ENCODE measurements around the gene PRKG1.
A peak's percentile ranks its signal among the peaks of the same experiment; 100 is the strongest.

PRKG1 gene

DNA sequence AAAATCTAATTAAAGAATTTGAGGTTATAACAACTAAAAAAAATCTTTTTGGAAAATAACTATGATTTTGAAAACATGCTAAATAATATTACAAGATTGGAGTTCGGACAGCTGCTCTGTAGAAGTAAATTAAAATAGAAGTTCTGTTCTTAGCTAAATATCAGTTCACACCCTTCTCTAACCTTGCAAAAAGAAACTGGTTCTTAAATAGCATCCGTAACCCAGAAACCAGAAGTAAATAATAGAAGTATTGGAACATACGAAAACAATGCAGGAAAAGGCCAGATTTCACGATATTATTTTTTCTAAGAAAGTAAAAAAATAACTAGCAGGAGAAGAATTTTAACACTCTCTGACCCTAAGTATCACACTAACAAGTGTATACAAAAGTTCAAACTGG is 164.7 kb downstream of the PRKG1 start:
- H3K27ac ChIP-seq, result no peak overlapping the region
- TF ChIP-seq ZFX (IDR thresholded peaks at IDR 0.05; ENCODE audit: borderline replicate concordance), result no peak
- TF ChIP-seq, protein P1, sequence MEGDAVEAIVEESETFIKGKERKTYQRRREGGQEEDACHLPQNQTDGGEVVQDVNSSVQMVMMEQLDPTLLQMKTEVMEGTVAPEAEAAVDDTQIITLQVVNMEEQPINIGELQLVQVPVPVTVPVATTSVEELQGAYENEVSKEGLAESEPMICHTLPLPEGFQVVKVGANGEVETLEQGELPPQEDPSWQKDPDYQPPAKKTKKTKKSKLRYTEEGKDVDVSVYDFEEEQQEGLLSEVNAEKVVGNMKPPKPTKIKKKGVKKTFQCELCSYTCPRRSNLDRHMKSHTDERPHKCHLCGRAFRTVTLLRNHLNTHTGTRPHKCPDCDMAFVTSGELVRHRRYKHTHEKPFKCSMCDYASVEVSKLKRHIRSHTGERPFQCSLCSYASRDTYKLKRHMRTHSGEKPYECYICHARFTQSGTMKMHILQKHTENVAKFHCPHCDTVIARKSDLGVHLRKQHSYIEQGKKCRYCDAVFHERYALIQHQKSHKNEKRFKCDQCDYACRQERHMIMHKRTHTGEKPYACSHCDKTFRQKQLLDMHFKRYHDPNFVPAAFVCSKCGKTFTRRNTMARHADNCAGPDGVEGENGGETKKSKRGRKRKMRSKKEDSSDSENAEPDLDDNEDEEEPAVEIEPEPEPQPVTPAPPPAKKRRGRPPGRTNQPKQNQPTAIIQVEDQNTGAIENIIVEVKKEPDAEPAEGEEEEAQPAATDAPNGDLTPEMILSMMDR (IDR thresholded peaks at IDR 0.05), result no peak

DNA sequence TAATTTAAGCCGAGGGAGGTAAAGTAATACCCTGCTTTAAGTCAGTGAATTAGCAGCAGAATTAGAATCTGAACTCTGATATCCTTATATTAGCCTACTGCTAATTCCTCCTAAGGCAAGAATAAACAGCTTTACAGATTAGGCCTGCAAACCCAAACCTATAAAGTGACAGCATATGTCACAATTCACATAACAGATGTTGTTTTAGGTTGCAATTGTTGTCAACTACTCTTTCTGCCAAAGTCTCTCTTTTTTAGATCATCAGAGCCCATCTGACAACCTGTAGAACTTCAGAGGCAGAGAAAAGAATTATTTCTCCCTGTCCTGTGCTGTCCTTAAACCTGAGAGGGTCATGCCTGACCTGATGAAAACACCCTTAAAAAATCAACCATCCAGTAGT is 167.2 kb downstream of the PRKG1 start:
- no peak overlapping the region for H3K27ac ChIP-seq
- TF ChIP-seq ZFX (IDR thresholded peaks at IDR 0.05; ENCODE audit: borderline replicate concordance), result no peak
- TF ChIP-seq, protein P1 (IDR thresholded peaks at IDR 0.05), result no peak

DNA sequence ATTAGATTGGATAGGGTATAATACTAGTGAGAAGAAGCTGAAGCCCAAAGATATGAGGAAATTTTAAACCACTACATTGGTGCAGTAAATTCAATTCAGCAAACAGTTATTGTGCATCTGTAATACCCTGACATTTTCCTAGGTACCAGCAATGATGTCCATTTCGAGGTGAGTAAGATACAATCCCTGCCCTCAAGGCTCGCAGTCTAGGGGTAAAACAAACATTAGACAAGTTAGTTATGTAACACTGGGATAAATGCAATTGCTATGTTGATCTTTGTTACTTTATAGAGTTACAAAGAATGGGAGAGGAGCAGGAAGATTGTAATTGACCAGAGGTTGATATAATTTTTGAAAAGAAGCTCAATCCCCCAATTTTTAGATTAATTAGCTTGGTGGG is 168.1 kb downstream of the PRKG1 start:
- TF ChIP-seq, protein P1 (IDR thresholded peaks at IDR 0.05), result no peak
- TF ChIP-seq ZFX (IDR thresholded peaks at IDR 0.05; ENCODE audit: borderline replicate concordance), result no peak
- H3K27ac ChIP-seq, result no peak overlapping the region

DNA sequence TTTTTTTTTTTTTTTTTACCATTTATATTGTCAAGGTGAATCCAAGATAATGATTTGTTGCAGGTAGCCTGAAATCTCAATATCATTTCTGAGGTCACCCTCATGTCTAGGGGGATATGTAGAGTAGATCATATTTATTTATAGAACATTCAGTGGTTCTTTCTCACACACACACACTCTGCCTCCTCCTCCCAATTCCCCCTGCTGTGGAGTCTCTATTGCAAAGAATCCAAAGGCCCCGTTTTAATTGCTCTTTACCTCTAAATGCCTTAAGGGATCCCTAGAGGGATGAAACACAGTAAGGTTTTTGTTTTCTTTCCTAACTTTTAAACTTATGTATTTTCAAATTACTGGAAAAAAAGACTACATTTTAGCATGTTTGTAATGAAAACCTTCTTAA is 170.0 kb downstream of the PRKG1 start:
- H3K27ac ChIP-seq, result no peak overlapping the region
- TF ChIP-seq, protein P1 (IDR thresholded peaks at IDR 0.05), result no peak
- no peak for TF ChIP-seq ZFX (IDR thresholded peaks at IDR 0.05; ENCODE audit: borderline replicate concordance)

DNA sequence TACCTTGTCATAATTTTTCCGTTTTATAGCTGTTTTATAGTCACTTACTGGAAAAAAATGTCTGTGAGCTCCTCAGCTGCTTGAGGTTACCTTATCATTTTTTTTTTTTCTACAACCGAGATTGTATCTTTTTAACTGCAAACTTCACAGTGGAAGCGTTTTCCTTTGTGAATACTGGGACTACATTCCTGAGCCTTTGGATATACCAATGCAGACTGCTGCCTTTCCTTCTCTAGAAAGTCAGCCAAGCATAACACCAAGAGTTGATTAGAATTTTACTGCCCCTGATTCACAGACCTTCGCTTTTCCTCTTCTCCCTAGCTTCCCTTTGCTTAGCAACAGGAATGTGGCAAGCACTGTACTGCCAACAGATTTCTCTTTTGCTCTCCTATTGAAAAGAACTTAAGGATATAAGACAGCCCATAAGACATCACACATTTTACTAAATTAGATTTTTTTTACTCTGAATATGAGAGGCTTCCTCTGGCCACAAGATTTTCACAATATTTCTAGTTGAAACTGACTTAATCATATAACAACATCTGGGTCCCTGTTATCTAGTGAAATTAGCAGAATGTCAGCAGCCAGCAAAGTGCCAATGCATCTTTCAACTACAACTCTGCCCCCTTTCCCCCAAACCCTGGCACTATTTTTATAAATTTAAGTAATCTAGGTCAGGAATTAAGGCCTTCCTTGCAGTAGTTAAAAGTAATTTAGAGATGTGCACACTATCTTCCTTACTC is 170.6 kb downstream of the PRKG1 start:
- TF ChIP-seq, protein P1 (IDR thresholded peaks at IDR 0.05), result no peak
- TF ChIP-seq ZFX (IDR thresholded peaks at IDR 0.05; ENCODE audit: borderline replicate concordance), result no peak
- H3K27ac ChIP-seq, result no peak overlapping the region

DNA sequence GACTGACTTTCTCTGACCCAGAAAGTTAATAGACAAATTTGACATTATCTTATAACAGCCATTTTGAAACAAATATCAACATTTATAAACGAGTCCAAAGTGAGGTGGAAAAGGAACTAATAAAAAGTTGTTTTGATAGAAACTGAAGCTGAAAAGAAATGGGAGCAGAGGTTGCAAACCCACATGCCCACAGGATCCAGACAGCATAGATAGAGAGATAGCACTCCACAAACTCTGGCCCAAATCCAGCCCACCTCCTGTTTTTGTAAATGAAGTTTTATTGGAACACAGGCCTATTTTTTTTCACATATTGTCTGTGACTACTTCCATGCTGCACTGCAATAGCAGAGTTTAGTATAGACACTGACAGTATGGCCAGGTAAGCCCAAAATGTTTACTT is 171.9 kb downstream of the PRKG1 start:
- TF ChIP-seq, protein P1 (IDR thresholded peaks at IDR 0.05), result no peak
- no peak for TF ChIP-seq ZFX (IDR thresholded peaks at IDR 0.05; ENCODE audit: borderline replicate concordance)
- peak overlapping the region; percentile 53 for H3K27ac ChIP-seq

DNA sequence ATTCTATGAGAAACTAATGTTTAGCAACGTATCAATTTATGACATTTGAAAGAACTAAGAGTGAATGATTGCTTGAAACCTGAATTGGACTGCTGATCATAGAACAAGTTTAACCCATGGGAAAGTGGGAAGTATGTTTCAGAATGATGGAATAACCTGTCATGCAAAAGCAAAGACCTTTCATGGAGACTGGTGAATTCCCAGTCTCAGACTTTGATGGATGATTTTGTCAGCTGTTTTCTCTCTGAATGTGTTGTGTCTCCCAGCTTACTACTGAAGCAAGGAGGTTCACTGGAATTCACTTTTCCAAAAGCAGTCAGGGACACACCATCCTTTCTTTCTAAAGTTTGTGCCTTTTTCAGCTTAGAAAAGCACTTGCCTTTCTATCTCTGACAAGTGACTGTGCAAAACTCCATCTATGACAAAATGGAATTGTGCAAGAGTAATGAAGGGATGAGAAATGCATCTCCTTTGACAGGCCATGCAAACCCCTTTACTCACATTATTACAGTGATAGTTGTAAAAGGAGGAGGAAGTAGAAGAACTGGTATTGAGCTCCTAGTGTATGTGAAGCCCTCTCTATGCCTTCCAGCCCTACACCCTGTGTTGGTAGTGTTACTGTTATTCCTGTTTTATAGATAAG is 176.1 kb downstream of the PRKG1 start:
- no peak overlapping the region for H3K27ac ChIP-seq
- no peak for TF ChIP-seq ZFX (IDR thresholded peaks at IDR 0.05; ENCODE audit: borderline replicate concordance)
- TF ChIP-seq, protein P1 (IDR thresholded peaks at IDR 0.05), result no peak
